A549 (cell line): ENCODE results near the gene NKAIN2.

Experiments
- CHD2 ChIP-seq: fragments of 150-350 bp; IDR thresholded peaks from 2 replicates; pipeline ENCODE4 v1.6.1; 2014; ENCODE audit warnings: low read length; ENCODE audit not compliant: partially characterized antibody
- EHMT2 ChIP-seq: fragments of 200-600 bp; sonication (generic); IDR thresholded peaks from 2 replicates; pipeline ENCODE4 v1.6.1; 2016; ENCODE audit warnings: antibody characterized with exemption, low read depth, mild to moderate bottlenecking, moderate library complexity
- HOXA7 ChIP-seq: fragments of 250-450 bp; sonication (Bioruptor Pico); IDR thresholded peaks from 2 replicates; pipeline ENCODE4 v1.5.0; 2020; ENCODE audit warnings: mild to moderate bottlenecking, moderate library complexity
- JUN ChIP-seq, 2 experiments: fragments of >200 bp; sonication (Bioruptor Twin); formaldehyde crosslinking; IDR thresholded peaks; 2 replicates in 1 of 2; 3 replicates in 1 of 2; pipeline ENCODE4 v1.6.1; 2016 to 2017
- POLR2A ChIP-seq: IDR thresholded peaks from 2 replicates; pipeline ENCODE4 v1.6.1; 2012; ENCODE audit warnings: mild to moderate bottlenecking, low read length
- RFX5 ChIP-seq: fragments of 450-650 bp; IDR thresholded peaks from 2 replicates; pipeline ENCODE4 v1.7.1; 2014; ENCODE audit warnings: antibody characterized with exemption, mild to moderate bottlenecking, moderate library complexity
- SMC3 ChIP-seq: fragments of >200 bp; sonication (Bioruptor Twin); formaldehyde crosslinking; IDR thresholded peaks from 3 replicates; pipeline ENCODE4 v1.6.1; 2018; ENCODE audit warnings: inconsistent platforms
- TF ChIP-seq, protein P1 (sequence below): fragments of >200 bp; sonication (Bioruptor Twin); formaldehyde crosslinking; IDR thresholded peaks from 3 replicates; pipeline ENCODE4 v1.5.1; 2016
- TF ChIP-seq, protein P2 (sequence below): fragments of >200 bp; sonication (Bioruptor Twin); formaldehyde crosslinking; IDR thresholded peaks from 3 replicates; pipeline ENCODE4 v1.6.1; 2016

DNA sequence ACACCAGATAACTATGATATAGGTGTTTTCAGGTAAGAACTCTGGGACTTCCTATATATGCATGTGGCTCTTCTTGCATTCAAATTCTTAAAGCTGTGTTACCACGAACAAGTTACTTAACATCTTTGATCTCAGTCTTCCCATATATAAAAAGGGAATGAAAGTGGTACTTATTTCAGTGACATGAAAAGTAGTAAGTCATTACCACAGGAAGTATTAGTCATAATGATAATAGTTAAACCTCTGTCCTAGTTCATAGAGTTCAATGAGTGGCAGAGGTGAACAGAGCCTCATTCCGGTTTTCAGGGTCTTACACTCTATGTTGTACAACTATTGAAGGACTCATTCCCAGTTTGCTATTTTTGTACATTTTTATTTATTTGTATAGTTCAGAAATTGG, 237.0 kb downstream of the NKAIN2 start:
- TF ChIP-seq CHD2, result no peak
- TF ChIP-seq JUN (IDR thresholded peaks at IDR 0.05), result no peak
- no peak for TF ChIP-seq EHMT2
- no peak for TF ChIP-seq HOXA7 (CRISPR knock-in tag)
- TF ChIP-seq SMC3, result no peak
- TF ChIP-seq, protein P1, sequence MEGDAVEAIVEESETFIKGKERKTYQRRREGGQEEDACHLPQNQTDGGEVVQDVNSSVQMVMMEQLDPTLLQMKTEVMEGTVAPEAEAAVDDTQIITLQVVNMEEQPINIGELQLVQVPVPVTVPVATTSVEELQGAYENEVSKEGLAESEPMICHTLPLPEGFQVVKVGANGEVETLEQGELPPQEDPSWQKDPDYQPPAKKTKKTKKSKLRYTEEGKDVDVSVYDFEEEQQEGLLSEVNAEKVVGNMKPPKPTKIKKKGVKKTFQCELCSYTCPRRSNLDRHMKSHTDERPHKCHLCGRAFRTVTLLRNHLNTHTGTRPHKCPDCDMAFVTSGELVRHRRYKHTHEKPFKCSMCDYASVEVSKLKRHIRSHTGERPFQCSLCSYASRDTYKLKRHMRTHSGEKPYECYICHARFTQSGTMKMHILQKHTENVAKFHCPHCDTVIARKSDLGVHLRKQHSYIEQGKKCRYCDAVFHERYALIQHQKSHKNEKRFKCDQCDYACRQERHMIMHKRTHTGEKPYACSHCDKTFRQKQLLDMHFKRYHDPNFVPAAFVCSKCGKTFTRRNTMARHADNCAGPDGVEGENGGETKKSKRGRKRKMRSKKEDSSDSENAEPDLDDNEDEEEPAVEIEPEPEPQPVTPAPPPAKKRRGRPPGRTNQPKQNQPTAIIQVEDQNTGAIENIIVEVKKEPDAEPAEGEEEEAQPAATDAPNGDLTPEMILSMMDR, result no peak
- TF ChIP-seq RFX5, result no peak
- no peak for TF ChIP-seq POLR2A
- TF ChIP-seq, protein P2, sequence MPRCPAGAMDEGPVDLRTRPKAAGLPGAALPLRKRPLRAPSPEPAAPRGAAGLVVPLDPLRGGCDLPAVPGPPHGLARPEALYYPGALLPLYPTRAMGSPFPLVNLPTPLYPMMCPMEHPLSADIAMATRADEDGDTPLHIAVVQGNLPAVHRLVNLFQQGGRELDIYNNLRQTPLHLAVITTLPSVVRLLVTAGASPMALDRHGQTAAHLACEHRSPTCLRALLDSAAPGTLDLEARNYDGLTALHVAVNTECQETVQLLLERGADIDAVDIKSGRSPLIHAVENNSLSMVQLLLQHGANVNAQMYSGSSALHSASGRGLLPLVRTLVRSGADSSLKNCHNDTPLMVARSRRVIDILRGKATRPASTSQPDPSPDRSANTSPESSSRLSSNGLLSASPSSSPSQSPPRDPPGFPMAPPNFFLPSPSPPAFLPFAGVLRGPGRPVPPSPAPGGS, result no peak
